GM12864 (cell line): ENCODE data around the gene KIAA0825.

Experiments
- DNase-seq: peaks from one replicate; pipeline ENCODE4 v3.0.0-alpha.2; 2011; ENCODE audit warnings: low read depth
- H3K4me3 ChIP-seq: 2 replicates; pipeline ENCODE4 v1.5.1; 2011; ENCODE audit warnings: mild to moderate bottlenecking, low read depth, low read length, control low read depth
- TF ChIP-seq, protein P1 (sequence below): IDR thresholded peaks from 2 replicates; pipeline ENCODE4 v1.5.1; 2011; ENCODE audit warnings: low read depth, mild to moderate bottlenecking, moderate library complexity, low read length, control low read depth, inconsistent platforms; ENCODE audit errors: missing control alignments

KIAA0825 gene

DNA sequence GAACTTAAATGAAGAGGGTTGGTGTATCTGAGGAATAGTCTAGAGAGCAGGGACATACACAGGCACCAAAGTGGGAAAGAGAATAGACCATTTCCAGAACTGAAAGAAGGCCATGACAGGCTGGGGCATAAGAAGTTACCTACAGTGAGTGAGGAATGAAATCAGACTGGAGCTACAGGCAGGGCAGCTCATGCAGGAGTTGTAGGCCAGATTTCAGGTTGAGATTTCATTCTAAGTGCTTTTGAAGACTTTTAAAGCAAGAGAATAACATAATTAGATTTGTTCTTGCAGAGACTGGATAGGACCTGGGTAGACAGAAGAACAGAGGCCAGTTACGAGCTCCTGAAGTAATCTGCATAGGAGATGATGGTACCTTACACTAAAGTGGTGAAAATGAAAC, 280.8 kb downstream of the KIAA0825 start:
- TF ChIP-seq, protein P1, sequence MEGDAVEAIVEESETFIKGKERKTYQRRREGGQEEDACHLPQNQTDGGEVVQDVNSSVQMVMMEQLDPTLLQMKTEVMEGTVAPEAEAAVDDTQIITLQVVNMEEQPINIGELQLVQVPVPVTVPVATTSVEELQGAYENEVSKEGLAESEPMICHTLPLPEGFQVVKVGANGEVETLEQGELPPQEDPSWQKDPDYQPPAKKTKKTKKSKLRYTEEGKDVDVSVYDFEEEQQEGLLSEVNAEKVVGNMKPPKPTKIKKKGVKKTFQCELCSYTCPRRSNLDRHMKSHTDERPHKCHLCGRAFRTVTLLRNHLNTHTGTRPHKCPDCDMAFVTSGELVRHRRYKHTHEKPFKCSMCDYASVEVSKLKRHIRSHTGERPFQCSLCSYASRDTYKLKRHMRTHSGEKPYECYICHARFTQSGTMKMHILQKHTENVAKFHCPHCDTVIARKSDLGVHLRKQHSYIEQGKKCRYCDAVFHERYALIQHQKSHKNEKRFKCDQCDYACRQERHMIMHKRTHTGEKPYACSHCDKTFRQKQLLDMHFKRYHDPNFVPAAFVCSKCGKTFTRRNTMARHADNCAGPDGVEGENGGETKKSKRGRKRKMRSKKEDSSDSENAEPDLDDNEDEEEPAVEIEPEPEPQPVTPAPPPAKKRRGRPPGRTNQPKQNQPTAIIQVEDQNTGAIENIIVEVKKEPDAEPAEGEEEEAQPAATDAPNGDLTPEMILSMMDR = no peak
- no peak overlapping the region for H3K4me3 ChIP-seq
- no peak for DNase-seq

DNA sequence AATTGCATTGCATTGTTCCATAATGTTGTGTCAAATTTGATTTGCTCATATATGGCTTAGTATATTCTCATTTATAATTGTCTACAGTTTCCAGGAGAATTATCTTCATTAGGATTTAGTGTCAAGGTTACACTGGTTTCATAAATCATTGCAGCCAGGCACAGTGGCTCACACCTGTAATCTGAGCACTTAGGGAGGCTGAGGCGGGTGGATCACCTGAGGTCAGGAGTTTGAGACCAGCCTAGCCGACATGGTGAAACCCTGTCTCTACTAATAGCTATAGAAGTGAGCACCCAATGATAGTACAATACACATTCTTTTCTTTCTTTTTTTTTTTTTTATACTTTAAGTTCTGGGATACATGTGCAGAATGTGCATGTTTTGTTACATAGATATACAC, 282.5 kb downstream of the KIAA0825 start:
- no peak overlapping the region for H3K4me3 ChIP-seq
- TF ChIP-seq, protein P1 = no peak
- DNase-seq = no peak

DNA sequence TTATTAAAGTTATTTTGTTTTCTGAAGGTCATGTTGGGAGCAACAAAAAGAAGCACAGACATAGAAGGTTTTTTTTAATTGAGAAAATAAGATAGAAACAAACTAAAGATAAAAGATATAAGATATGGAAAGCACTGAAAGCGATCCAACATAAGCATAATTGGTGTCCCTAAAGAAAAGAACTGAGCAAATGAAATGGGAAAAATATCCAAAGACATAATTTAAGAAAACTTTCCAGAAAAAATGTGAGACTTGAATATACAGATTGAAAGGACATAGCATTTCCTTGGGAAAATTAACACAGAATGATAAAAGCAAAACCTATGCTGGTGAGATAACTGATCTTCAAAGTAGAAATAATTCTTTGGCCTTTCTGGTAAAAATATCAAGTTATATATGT, 289.3 kb downstream of the KIAA0825 start:
- H3K4me3 ChIP-seq = no peak overlapping the region
- TF ChIP-seq, protein P1 = no peak
- no peak for DNase-seq

DNA sequence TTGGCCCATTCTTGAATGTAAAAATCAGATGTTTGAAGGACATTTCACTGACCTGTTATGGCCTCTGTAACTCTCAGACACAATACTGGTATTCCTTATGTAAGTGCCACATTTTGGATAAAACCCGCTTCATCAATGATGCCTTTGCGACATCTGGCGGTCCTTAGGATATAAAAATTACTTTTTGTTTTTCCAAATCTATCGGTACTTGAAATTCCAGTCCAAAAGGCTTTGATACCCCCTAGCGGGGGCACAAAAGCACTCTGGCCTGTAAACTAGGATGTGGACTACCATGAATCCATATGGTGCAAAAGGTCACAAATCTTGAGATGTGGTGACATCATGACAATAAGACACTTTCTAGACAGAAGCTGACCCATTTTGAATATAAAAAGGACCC, 291.8 kb downstream of the KIAA0825 start:
- TF ChIP-seq, protein P1 = no peak
- no peak for DNase-seq
- no peak overlapping the region for H3K4me3 ChIP-seq

DNA sequence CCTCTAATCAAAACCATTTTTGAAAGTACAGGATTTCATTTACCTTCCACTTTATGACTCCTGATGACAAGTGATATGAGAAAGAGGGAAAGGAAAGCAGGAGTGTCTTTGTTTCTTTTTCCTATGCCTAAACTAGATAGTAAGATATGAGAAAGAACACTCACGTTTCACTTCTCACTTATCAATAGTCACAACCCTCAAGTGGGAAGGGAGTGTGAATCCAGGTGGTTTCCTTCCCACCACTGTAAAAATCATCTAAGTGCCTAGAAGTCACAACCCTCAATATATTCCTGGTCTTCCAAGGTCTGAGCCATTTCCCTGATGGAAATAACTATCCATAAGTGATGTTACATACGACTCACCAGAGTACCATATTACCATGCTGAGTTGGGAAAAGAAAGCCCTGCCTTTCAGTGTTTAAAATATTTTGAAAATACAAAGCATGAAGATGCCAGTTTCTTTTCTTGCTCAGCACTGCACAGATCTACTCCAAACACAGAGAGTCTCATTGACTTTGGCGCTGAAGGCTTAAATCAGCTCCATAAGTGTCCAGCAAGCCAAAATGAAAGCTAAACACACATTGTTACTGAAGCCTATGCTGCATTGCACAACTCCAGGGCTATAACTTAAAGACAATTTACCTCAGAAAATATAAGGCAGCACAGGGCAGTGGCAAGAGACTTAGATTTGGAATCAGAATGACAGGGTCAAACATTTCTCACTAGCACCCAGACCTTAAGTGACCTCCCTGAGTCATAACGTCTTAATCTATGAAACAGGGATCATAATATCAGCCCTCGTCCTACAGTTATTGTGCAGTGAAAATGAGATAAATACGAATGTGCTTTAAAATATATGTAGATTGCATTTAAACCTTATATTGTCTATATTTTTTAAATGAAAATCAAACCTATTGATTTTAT, 301.2 kb downstream of the KIAA0825 start:
- TF ChIP-seq, protein P1 = no peak
- H3K4me3 ChIP-seq = no peak overlapping the region

DNA sequence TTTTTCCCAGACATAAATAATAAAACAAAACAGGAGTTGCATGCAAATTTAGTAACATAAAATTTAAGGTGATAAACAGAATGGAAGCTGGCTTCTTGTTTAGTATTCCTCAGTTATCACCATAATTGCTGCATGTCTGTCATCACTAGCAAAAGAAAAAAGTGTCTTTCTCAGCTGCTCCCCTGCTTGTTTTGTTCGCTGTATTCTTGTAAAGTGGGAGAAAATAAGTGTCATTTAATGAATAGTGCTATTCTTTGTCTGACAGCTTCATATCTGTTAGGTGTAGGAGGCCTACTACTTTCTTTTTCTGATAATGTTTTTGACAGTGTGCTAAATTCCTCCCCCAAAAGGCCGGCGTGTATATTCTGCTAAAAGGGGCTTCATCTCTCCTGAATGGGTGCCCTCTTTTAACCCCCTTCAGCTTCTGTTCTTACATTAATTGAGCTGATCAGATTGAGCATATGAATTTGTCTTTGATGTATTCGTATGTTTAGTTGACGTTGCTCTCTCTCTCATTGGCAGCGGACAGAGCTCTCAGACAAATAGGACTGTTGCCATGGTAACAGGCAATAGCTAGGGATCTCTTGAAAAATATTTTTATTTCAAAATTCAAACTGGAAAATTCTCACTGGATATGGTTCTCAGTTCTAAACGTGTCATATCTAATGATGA, 303.8 kb downstream of the KIAA0825 start:
- no peak for DNase-seq
- no peak overlapping the region for H3K4me3 ChIP-seq
- TF ChIP-seq, protein P1 = no peak

More for the DNA sequence above, 301.2 kb downstream of the KIAA0825 start:
- DNase-seq = no peak

DNA sequence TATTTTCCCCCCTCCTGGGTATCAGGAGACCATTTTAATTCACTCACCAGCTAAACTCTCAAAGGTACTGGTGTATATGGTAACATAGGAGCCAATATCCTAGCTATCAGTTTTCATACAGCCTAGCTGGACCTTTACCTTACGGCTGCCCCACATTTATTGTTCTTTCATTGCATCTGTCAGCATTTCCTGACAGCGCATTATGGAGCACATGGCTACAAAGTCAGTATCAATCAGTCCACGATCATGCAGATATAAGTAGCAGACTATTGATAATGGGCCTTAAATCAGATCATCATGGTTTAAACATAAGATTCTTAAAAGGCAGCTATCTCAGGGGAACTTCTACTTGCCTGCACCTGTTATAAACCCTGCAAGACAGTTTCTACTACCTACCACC, 304.7 kb downstream of the KIAA0825 start:
- DNase-seq = no peak

More for the DNA sequence above, 304.7 kb downstream of the KIAA0825 start:
- TF ChIP-seq, protein P1 = no peak
- no peak overlapping the region for H3K4me3 ChIP-seq
